Activated CD4-positive, alpha-beta T cell treated with anti-CD3 and anti-CD28 coated beads for 24 hours (primary cell): ENCODE results near the gene KNOP1.
"Not testable (repeated sequence)": the region's sequence is repeated elsewhere in the genome, so short reads cannot be mapped to it uniquely, and the experiment has no call there.

Source experiments
- DNase-seq, 2 donors: peaks; one replicate each; pipeline ENCODE4 v3.0.0-alpha.2; 2020; ENCODE audit warnings: low read depth in 2 of 2

Gene KNOP1

GRCh38 chr16:19743816-19744159, 25.8 kb upstream of the KNOP1 start:
- DNase-seq, result no peak

DNA sequence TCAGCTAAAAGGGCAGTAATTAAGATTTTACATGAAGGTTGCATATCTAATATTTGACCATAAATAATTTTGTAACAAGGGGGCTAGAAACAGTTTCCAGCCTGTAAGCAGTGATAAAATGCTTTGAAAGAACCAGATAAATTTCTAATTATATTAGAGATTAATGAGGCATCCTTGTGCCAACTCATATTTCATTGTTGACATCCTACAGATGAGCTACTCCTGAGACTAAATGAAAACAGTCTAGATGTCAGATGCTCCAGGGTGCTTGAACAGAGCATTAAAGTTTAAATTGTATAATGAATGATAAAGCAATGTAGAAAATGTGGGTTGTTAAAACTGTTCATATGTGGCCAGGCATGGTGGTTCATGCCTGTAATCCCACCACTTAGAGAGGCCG, 23.3 kb upstream of the KNOP1 start:
- no peak for DNase-seq

GRCh38 chr16:19737306-19738038, 19.4 kb upstream of the KNOP1 start:
- DNase-seq, result no peak

DNA sequence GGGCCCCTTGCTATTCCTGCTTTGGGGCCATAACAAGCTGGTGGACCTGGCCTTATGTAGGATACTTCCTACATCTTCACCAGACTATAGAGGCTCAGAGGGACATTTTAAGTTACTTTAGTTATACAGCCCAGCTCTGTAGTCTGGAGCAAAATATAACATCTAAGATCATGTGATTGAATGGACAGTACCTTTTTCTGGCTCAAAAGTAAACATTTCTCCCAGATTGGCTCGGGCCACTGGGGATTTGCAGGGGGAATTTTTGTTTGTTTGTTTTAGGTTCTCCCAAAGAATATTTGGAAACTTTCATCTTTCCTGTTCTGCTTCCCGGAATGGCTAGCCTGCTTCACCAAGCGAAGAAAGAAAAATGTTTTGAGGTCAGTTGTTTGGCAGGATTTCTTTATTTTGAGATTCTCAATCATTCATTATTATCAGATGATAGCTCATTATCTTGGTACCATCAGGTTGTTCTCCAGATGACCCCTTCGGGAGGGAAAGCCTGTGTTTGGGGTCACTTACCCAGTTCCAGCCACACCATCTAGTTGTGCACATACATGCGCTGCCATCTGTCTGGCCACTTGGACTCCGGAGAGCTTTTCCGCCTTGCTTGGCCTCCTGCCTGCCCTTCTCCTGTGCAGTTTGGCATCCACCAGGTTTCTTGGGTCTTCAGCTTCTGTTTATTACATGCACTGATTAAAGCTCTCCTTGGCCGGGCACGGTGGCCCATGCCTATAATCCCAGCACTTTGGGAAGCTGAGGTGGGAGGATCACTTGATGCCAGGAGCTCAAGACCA, 17.2 kb upstream of the KNOP1 start:
- DNase-seq, result no peak

DNA sequence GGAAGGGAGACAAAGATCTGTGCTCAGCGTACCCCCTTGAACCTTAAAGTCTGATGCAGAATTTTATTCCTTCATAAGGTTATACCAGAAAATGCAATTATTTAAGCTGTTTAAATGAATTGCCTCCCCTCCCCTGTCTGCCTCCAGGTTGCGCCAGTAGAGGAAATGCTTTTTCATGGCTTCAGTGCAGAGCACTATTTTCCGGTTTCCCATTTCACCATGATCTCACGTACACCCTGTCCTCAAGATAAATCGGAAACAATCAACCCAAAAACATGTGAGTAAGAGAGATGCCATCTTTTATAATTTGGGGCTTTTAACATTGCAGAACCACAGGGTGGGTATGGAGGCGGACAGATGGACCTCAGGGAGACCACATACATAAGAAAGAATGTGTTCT, 15.5 kb upstream of the KNOP1 start:
- no peak for DNase-seq

- no peak for DNase-seq
Measured at GRCh38 chr16:19728636-19728965, 10.6 kb upstream of the KNOP1 start.

GRCh38 chr16:19722981-19723380, 5.0 kb upstream of the KNOP1 start:
- DNase-seq, result no peak

GRCh38 chr16:19722269-19722952, 4.4 kb upstream of the KNOP1 start:
- no peak for DNase-seq

DNA sequence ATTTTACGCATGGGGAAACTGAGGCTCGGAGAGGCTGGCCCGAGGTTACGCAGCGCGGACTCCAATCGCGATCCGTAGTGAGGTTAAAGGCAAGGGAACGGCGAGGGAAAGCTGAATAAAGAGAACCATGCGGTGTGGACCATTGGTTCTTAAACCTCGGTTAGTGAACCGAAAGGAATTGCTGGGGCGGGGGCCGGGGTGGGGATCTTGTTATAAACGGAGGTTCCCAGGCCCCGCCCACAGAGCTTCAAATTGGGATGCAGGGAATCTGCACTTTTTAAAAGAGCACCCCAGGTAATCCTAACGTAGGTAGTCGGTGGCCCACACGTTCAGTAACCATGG, 568 bp upstream of the KNOP1 start:
- DNase-seq, result no peak

DNA sequence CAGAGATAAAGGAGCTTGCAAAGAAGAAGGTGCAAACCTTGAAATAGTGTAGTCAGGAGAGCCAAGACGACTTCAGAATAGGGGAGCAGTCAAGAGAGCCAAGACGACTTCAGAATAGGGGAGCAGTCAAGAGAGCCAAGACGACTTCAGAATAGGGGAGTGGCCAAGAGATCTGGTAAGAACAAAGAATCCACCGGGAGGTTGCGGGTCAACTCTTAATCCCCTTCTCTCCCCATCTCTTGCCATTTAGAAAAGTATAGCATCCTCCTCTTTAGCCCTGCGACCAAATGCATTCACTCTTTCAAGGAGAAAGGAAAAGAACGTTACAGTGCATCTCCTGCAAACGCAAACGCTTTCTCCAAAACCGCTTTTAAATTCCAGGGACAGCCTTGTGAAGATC, 713 bp downstream of the KNOP1 start:
- DNase-seq, result no peak

DNA sequence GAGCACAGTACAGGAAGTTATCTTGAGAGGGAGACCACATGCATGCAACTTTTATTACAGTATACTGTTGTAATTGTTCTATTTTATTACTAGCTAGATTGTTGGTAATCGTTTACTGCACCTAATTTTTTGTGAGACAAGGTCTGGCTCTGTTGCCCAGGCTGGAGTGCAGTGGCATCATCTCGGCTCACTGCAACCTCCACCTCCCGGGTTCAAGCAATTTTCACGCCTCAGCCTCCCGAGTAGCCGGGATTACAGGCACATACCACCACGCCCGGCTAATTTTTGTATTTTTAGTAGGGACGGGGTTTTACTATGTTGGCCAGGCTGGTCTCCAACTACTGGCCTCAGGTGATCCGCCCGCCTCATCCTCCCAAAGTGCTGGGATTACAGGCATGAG, 1.3 kb downstream of the KNOP1 start:
- DNase-seq, result not testable (repeated sequence)

DNA sequence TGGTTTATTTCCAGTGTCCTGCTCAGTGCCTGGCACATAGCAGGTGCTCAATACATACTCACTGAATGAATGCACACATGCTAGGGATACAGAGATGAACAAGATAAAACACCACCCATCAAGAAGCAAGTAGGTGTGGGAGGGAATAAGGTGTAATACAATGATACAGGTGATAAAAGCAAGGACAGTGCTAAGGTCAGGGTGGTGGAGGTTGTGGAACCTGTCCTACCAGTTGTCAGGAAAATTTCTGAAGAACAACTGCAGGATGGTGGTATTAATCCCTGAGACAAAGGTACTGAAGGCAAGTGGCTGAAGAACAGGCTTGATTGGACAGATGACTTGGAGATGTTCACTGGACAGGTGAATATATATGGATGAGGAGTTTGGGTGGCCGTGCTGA, 1.8 kb downstream of the KNOP1 start:
- no peak for DNase-seq

DNA sequence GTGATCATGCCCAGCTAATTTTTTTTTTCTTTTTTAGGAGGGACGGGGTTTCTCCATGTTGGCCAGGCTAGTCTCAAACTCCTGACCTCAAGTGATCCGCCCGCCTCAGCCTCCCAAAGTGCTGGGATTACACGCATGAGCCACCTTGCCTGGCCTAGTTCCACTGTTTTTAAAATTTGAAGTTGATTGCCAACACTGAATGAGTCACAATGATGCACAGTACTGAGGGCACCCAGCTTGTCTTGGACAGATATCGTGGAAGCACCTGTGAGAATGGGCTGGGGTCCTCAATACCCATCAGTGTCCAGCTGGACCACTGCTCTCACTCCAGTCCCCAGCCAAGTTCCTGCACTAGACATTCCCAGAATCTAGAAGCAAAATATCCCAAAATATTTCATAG, 2.5 kb downstream of the KNOP1 start:
- DNase-seq, result no peak

DNA sequence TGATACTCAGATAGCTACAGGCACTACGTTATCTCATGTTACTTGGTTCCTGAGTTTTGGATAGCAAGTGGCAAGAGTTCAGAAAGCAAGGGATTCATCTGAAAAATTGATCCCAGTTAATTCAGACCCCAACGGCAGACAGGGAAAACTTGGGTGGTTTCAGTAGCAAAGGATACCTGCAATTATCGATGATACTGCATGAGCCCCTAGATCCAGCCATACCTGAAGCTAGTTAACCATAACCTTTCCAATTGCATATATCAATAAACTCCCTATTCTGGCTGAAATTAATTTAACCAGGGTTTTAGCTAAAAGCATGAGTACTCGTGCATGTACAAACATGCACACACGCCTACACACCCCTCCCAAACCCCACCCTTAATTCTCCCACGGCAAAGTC, 4.3 kb downstream of the KNOP1 start:
- no peak for DNase-seq

- no peak for DNase-seq
Measured at GRCh38 chr16:19712418-19713058, 5.5 kb downstream of the KNOP1 start.

DNA sequence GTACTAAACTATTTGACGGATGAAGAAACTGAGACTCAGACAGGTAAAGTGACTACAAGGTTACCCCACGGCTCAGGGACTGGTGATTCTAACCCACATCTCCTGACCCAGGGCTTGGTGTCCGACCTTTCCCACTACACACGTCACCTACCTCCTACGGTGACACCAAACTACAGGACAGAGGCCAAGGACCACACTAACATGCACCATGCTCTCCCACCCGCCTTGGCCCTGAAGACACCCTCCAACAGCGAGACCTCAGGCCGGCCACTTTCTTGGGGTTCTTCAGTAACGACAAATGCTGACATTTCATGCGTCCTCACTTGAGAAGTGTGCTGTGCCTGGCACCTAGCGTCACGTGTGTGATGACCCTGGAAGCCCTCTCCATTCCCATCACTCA, 6.4 kb downstream of the KNOP1 start:
- no peak for DNase-seq

DNA sequence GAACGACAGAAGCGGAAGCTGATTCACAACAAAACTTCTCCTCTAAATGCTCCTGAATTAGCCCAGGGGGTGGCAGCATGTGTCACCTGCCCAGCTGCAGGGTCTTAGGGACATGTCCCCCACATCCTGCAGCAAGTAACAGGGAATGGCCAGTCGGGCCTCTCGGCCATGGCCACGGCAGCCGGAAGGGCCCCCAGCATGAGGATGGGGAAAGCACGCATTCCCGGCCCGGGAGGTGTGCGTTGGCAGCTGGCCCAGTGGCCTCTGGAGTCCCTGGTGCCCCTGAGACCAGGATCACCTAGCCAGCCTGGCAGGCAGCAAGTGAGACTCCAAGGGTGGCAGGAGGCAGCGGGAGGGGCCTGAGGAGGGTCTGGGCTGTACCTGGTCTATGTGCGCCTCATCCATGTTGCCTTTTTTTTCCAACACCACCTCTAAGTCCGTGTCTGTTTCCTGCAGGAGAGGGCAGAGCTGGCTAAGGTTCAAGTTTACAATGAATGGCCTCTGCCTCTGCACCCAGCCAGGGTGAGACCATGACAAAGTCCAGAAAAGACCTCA, 7.0 kb downstream of the KNOP1 start:
- no peak for DNase-seq

- no peak for DNase-seq
Measured at GRCh38 chr16:19710191-19710908, 7.7 kb downstream of the KNOP1 start.

- no peak for DNase-seq
Measured at GRCh38 chr16:19709381-19710136, 8.5 kb downstream of the KNOP1 start.

GRCh38 chr16:19708296-19709205, 9.5 kb downstream of the KNOP1 start:
- no peak for DNase-seq
